Activated B cell treated with CpG ODN at 0.5 μM for 24 hours (primary cell): Measurements from ENCODE around the gene DAD1. TPM values are rescaled to one million over a fixed set of nuclear protein-coding genes. Genes with fewer than 3 reads are reported as not detected.

Experiments used
- ATAC-seq: fragments of 200-7000 bp; cut with Tn5 transposase; one replicate; pipeline ENCODE4 v1.10.0; 2021; ENCODE audit warnings: low read depth, mild to moderate bottlenecking, moderate library complexity
- CTCF ChIA-PET: fragments of 350-600 bp; sonication (Branson Sonifier 250); formaldehyde crosslinking; loops from one replicate; lab custom pipeline; 2021; ENCODE audit warnings: antibody characterized with exemption; lab: Charles Lee
- POLR2A ChIA-PET: fragments of 350-600 bp; sonication (Branson Sonifier 250); formaldehyde crosslinking; loops from one replicate; lab custom pipeline; 2021; ENCODE audit warnings: antibody characterized with exemption; lab: Charles Lee
- DNase-seq: peaks from one replicate; pipeline ENCODE4 v3.0.0; 2022
- H3K27ac Mint-ChIP-seq: one replicate; pipeline ENCODE4 v1.8.0; 2020; ENCODE audit warnings: mixed read lengths
- H3K27me3 Mint-ChIP-seq: one replicate; pipeline ENCODE4 v1.8.0; 2021; ENCODE audit warnings: mixed read lengths
- H3K36me3 Mint-ChIP-seq: one replicate; pipeline ENCODE4 v1.8.0; 2021; ENCODE audit warnings: low read depth, mixed read lengths
- H3K4me1 Mint-ChIP-seq: one replicate; pipeline ENCODE4 v1.8.0; 2021; ENCODE audit warnings: mixed read lengths
- H3K4me3 Mint-ChIP-seq: one replicate; pipeline ENCODE4 v1.8.0; 2020; ENCODE audit warnings: mild to moderate bottlenecking, mixed read lengths
- H3K9me3 Mint-ChIP-seq: one replicate; pipeline ENCODE4 v1.8.0; 2020; ENCODE audit warnings: mixed read lengths
- CTCF ChIP-seq: fragments of 200-600 bp; IDR thresholded peaks from one replicate; pipeline ENCODE4 v1.8.0; 2022; ENCODE audit warnings: antibody characterized with exemption, mild to moderate bottlenecking
- intact Hi-C: fragments of 100-400 bp; cut with micrococcal nuclease; formaldehyde crosslinking; loops from one replicate; pipeline ENCODE4 v1.15.1; 2024
- total RNA-seq: library from RNA; stranded (reverse); gene quantifications from 2 replicates; pipeline ENCODE4 v1.2.3, GENCODE V29; 2022

The DAD1 gene
- total RNA-seq, 1 donor from 2014 or later = 123 TPM

GRCh38 chr14:22552001-22552826, 36.8 kb downstream of the DAD1 start:
- no peaks in the 10 kb centered on the region for H3K9me3 Mint-ChIP-seq
- POLR2A ChIA-PET = interaction anchor here (0.6 to 13.3 kb wide), 8 partner anchors 14 to 74 kb away, joined by 3 to 243 read pairs (median 26); no protein-coding TSS in a partner anchor
- ATAC-seq (no peak), DNase-seq (no peak)
- CTCF ChIA-PET = interaction anchor here (0.6 to 2.4 kb wide), 5 partner anchors 18 to 160 kb away, joined by 3 to 11 read pairs (median 4); no protein-coding TSS in a partner anchor
- intact Hi-C loops = no loop called here
- peaks cover 4% of the 10 kb centered on the region for H3K27me3 Mint-ChIP-seq
- peaks cover 32% of the 10 kb centered on the region for H3K36me3 Mint-ChIP-seq
- H3K4me3 Mint-ChIP-seq = no peak overlapping the region
- H3K27ac Mint-ChIP-seq = peak overlapping the region; percentile 90
- no peak for TF ChIP-seq CTCF
- peaks cover 87% of the 10 kb centered on the region for H3K4me1 Mint-ChIP-seq

GRCh38 chr14:22551605-22551997, 37.4 kb downstream of the DAD1 start:
- intact Hi-C loops = no loop called here
- peak overlapping the region; percentile 90 for H3K27ac Mint-ChIP-seq

GRCh38 chr14:22549981-22550673, 38.9 kb downstream of the DAD1 start:
- Mint-ChIP-seq H3K9me3 (no peaks in the 10 kb centered on the region), H3K27ac (peak overlapping the region; percentile 90), H3K36me3 (peaks cover 29% of the 10 kb centered on the region), H3K27me3 (no peaks in the 10 kb centered on the region), H3K4me1 (peaks cover 80% of the 10 kb centered on the region), H3K4me3 (peak overlapping the region; percentile 72)
- ATAC-seq (peak; percentile 85), DNase-seq (no peak)
- no peak for TF ChIP-seq CTCF
- intact Hi-C loops = loop anchor here (1.0 kb wide), 1 partner anchor 13 kb away; no protein-coding TSS in a partner anchor
- ChIA-PET POLR2A (interaction anchor here (0.6 to 13.3 kb wide), 19 partner anchors 9 to 166 kb away, joined by 3 to 243 read pairs (median 4); no protein-coding TSS in a partner anchor), CTCF (interaction anchor here (0.9 to 2.6 kb wide), 8 partner anchors 13 to 159 kb away, joined by 3 to 11 read pairs (median 7); no protein-coding TSS in a partner anchor)

More at GRCh38 chr14:22551605-22551997, 37.4 kb downstream of the DAD1 start:
- H3K4me1 Mint-ChIP-seq = peaks cover 84% of the 10 kb centered on the region
- CTCF ChIA-PET = interaction anchor here (0.6 to 2.4 kb wide), 5 partner anchors 15 to 73 kb away, joined by 3 to 11 read pairs (median 3); no protein-coding TSS in a partner anchor
- no peak for DNase-seq
- H3K9me3 Mint-ChIP-seq = no peaks in the 10 kb centered on the region
- H3K36me3 Mint-ChIP-seq = peaks cover 32% of the 10 kb centered on the region
- POLR2A ChIA-PET = interaction anchor here (1.1 to 13.3 kb wide), 6 partner anchors 14 to 74 kb away, joined by 3 to 243 read pairs (median 34); no protein-coding TSS in a partner anchor
- TF ChIP-seq CTCF = no peak
- no peak for ATAC-seq
- H3K27me3 Mint-ChIP-seq = peaks cover 4% of the 10 kb centered on the region
- peak overlapping the region; percentile 72 for H3K4me3 Mint-ChIP-seq

- peak overlapping the region; percentile 90 for H3K27ac Mint-ChIP-seq
- ChIA-PET POLR2A (interaction anchor here (0.6 to 13.3 kb wide), 15 partner anchors 11 to 101 kb away, joined by 3 to 243 read pairs (median 8); no protein-coding TSS in a partner anchor), CTCF (interaction anchor here (1.3 to 2.6 kb wide), 6 partner anchors 12 to 159 kb away, joined by 4 to 10 read pairs (median 7); no protein-coding TSS in a partner anchor)
- H3K27me3 Mint-ChIP-seq = no peaks in the 10 kb centered on the region
- no peaks in the 10 kb centered on the region for H3K9me3 Mint-ChIP-seq
- peak overlapping the region; percentile 72 for H3K4me3 Mint-ChIP-seq
- TF ChIP-seq CTCF = no peak
- peaks cover 29% of the 10 kb centered on the region for H3K36me3 Mint-ChIP-seq
- ATAC-seq (no peak), DNase-seq (no peak)
- intact Hi-C loops = no loop called here
- H3K4me1 Mint-ChIP-seq = peaks cover 80% of the 10 kb centered on the region
Measured at GRCh38 chr14:22549324-22549962, 39.6 kb downstream of the DAD1 start.
